ENCODE data around the gene MYO3B.

Gene MYO3B

GRCh38 chr2:170217778-170218251 lies 39.9 kb downstream of the MYO3B start:
- TF ChIP-seq CTCF (conservative IDR thresholded peaks at IDR 0.05) (no peak), ZFX (IDR thresholded peaks at IDR 0.05) (no peak)

GRCh38 chr2:170218456-170218855 lies 40.5 kb downstream of the MYO3B start:
- no peak overlapping the region for H3K27ac ChIP-seq
- TF ChIP-seq CTCF (conservative IDR thresholded peaks at IDR 0.05) (no peak), ZFX (IDR thresholded peaks at IDR 0.05) (no peak)

More at GRCh38 chr2:170217778-170218251, 39.9 kb downstream of the MYO3B start:
- peak overlapping the region; percentile 10; the same call in 1 of the 2 replicates for H3K27ac ChIP-seq

GRCh38 chr2:170218931-170219330 lies 41.0 kb downstream of the MYO3B start:
- H3K27ac ChIP-seq: no peak overlapping the region
- no peak for TF ChIP-seq ZFX (IDR thresholded peaks at IDR 0.05)

GRCh38 chr2:170221317-170222288 lies 43.7 kb downstream of the MYO3B start:
- no peak for TF ChIP-seq ZFX (IDR thresholded peaks at IDR 0.05)
- TF ChIP-seq CTCF (conservative IDR thresholded peaks at IDR 0.05): no peak
- H3K27ac ChIP-seq: no peak overlapping the region

GRCh38 chr2:170222298-170222697 lies 44.4 kb downstream of the MYO3B start:
- TF ChIP-seq CTCF (conservative IDR thresholded peaks at IDR 0.05) (no peak), ZFX (IDR thresholded peaks at IDR 0.05) (no peak)
- H3K27ac ChIP-seq: no peak overlapping the region

GRCh38 chr2:170222842-170223241 lies 44.9 kb downstream of the MYO3B start:
- no peak for TF ChIP-seq CTCF (conservative IDR thresholded peaks at IDR 0.05)
- TF ChIP-seq ZFX (IDR thresholded peaks at IDR 0.05): no peak
- H3K27ac ChIP-seq: no peak overlapping the region

- TF ChIP-seq ZFX (IDR thresholded peaks at IDR 0.05): no peak
- TF ChIP-seq CTCF (conservative IDR thresholded peaks at IDR 0.05): no peak
- H3K27ac ChIP-seq: no peak overlapping the region
Measured at GRCh38 chr2:170224692-170225294, 46.8 kb downstream of the MYO3B start.
